Adrenal gland (tissue), 12 donors: ENCODE results near the gene PRKAR2A. TPM values are rescaled to one million over a fixed set of nuclear protein-coding genes. Genes with fewer than 3 reads are reported as not detected.
A peak's percentile ranks its signal among the peaks of the same experiment; 100 is the strongest.
"Not testable (repeated sequence)": the region's sequence is repeated elsewhere in the genome, so short reads cannot be mapped to it uniquely, and the experiment has no call there.

Experiments
- DNase-seq, 7 donors: peaks; one replicate each; pipeline ENCODE4 v3.0.0-alpha.2; 2019 to 2020
- H3K27ac ChIP-seq, 5 donors: fragments of 200-600 bp; sonication (generic) in 4 of 5; 1 replicate in 3 of 5; 2 replicates in 2 of 5; pipeline versions ENCODE4 v1.5.1 to v1.8.0; 2016 to 2020; ENCODE audit warnings: mild to moderate bottlenecking in 1 of 5
- H3K27me3 ChIP-seq: fragments of 200-600 bp; 2 replicates; pipeline ENCODE4 v1.8.0; 2021
- H3K36me3 ChIP-seq, 2 donors: fragments of 200-600 bp; replicated peaks in 1 of 2; 1 replicate in 1 of 2; 2 replicates in 1 of 2; pipeline versions ENCODE4 v1.5.1 to v1.8.0; 2018 to 2022
- H3K4me1 ChIP-seq, 2 donors: fragments of 200-600 bp; replicated peaks in 1 of 2; 1 replicate in 1 of 2; 2 replicates in 1 of 2; pipeline versions ENCODE4 v1.5.1 to v1.8.0; 2018 to 2021
- H3K4me3 ChIP-seq, 4 donors: fragments of 200-600 bp; sonication (generic) in 3 of 4; one replicate each; pipeline ENCODE4 v1.5.1; 2016 to 2018
- H3K9me3 ChIP-seq, 3 donors: fragments of 200-600 bp; sonication (generic) in 1 of 3; replicated peaks in 1 of 3; 1 replicate in 2 of 3; 2 replicates in 1 of 3; pipeline versions ENCODE4 v1.5.1 to v1.8.0; 2016 to 2021
- CTCF ChIP-seq, 6 experiments: fragments of 450-650 bp in 4 of 6; fragments of 200-600 bp in 2 of 6; sonication (generic) in 1 of 6; IDR thresholded peaks; 1 replicate in 5 of 6; 2 replicates in 1 of 6; pipeline versions ENCODE4 v1.5.1 to v1.8.0; 2016 to 2021; ENCODE audit warnings: antibody characterized with exemption in 6 of 6, mild to moderate bottlenecking in 2 of 6, moderate library complexity in 1 of 6
- POLR2A ChIP-seq, 2 donors: fragments of 450-650 bp; IDR thresholded peaks; one replicate each; pipeline ENCODE4 v1.6.1; 2017; ENCODE audit warnings: antibody characterized with exemption in 2 of 2, mild to moderate bottlenecking in 2 of 2, moderate library complexity in 1 of 2
- WGBS, 4 donors: extraction: QIAGEN DNeasy Blood & Tissue Kit in 2 of 4; methylation state at CpG; one replicate each; pipeline versions ENCODE4 v1.1.5 to v1.1.7; 2013 to 2017; 5-methylcytosine and 5-hydroxymethylcytosine counted together
- intact Hi-C, 2 donors: fragments of 100-400 bp; cut with DNase I; formaldehyde crosslinking; loops; one replicate each; pipeline versions ENCODE4 v1.14.1 to v1.15.0; 2022 to 2023
- polyA plus RNA-seq, 3 donors: library from polyadenylated mRNA; stranded (reverse); fragments of 200-250 nt in 2 of 3; fragments of 350-450 nt in 1 of 3; fragmentation: Illumina TruSeq in 1 of 3; extraction: RNeasy Lipid Tissue Mini Kit (QIAGEN cat#74804) in 1 of 3; gene quantifications; one replicate each; pipeline ENCODE4 v1.2.3, GENCODE V29; 2013 to 2014
- total RNA-seq, 9 donors: library from RNA; depleted of rRNA in 4 of 9; stranded (reverse); fragments of >200 nt in 4 of 9; fragments of 120-200 nt in 1 of 9; fragmentation: NEBNext Ultra II Directional in 1 of 9; extraction: Animal tissue kit (Norgen Biotek cat#: 25700) in 1 of 9; gene quantifications; one replicate each; pipeline versions ENCODE4 v1.1.0 to v1.2.4, GENCODE V29; 2013 to 2023
- donor health status: healthy with polysubstance abuse.
- donor health status: Bipolar disorder and iron deficiency.
- donor health status: DM: yes; HTN: yes; CAD: no.
- donor health status: DM: no; HTN: no; CAD: no.
- donor health status: DM: no; HTN: no; CAD: no.
- donor health status: DM: yes; HTN: yes; CAD: no.

Gene PRKAR2A
- total and polyA plus RNA-seq, 12 donors: 8.4 to 177 (median 48.7) TPM

- WGBS, 4 donors: 49 to 71% (median 64%) methylated on average over 4 of the region's 4 CpGs
- TF ChIP-seq POLR2A (IDR thresholded peaks at IDR 0.05): no peak
- no peak for TF ChIP-seq CTCF (IDR thresholded peaks at IDR 0.05)
- H3K27ac ChIP-seq: peak overlapping the region in 2 of 5 donors; percentile 43 to 70
- H3K27me3 ChIP-seq: no peaks in the 10 kb centered on the region
- intact Hi-C loops: no loop called here
- peaks cover 0 to 25% of the 10 kb centered on the region in 2 donors for H3K36me3 ChIP-seq
- peaks cover 0 to 36% of the 10 kb centered on the region in 2 donors for H3K4me1 ChIP-seq
- H3K4me3 ChIP-seq: no peak overlapping the region
- DNase-seq: no peak
- H3K9me3 ChIP-seq: no peaks in the 10 kb centered on the region
Measured at GRCh38 chr3:48747706-48748105, 100.0 kb downstream of the PRKAR2A start.

- Histone ChIP-seq H3K9me3 (no peaks in the 10 kb centered on the region), H3K27ac (peak overlapping the region in 2 of 5 donors; percentile 48 to 70), H3K27me3 (no peaks in the 10 kb centered on the region), H3K4me1 (peaks cover 0 to 36% of the 10 kb centered on the region in 2 donors), H3K36me3 (peaks cover 0 to 23% of the 10 kb centered on the region in 2 donors), H3K4me3 (no peak overlapping the region)
- WGBS, 4 donors: 49 to 60% (median 53%) methylated on average over 4 of the region's 4 CpGs
- no peak for DNase-seq
- TF ChIP-seq CTCF (IDR thresholded peaks at IDR 0.05): no peak
- intact Hi-C loops: no loop called here
Measured at GRCh38 chr3:48747015-48747615, 100.6 kb downstream of the PRKAR2A start.

GRCh38 chr3:48743773-48744172 is 103.9 kb downstream of the PRKAR2A start:
- intact Hi-C loops: no loop called here
- H3K4me1 ChIP-seq: peaks cover 18 to 50% of the 10 kb centered on the region in 2 donors
- H3K27ac ChIP-seq: no peak overlapping the region
- TF ChIP-seq CTCF (IDR thresholded peaks at IDR 0.05): no peak
- TF ChIP-seq POLR2A (IDR thresholded peaks at IDR 0.05): no peak
- no peak overlapping the region for H3K4me3 ChIP-seq
- peaks cover 0 to under 1% of the 10 kb centered on the region in 2 donors for H3K36me3 ChIP-seq
- H3K9me3 ChIP-seq: no peaks in the 10 kb centered on the region
- no peaks in the 10 kb centered on the region for H3K27me3 ChIP-seq
- 87 to 95% (median 89%) methylated on average over 7 of the region's 7 CpGs for WGBS, 4 donors
- DNase-seq: no peak

GRCh38 chr3:48741226-48741625 is 106.4 kb downstream of the PRKAR2A start:
- DNase-seq, H3K36me3 ChIP-seq, H3K9me3 ChIP-seq, H3K4me3 ChIP-seq, H3K27me3 ChIP-seq, intact Hi-C loops: not testable (repeated sequence)
- Histone ChIP-seq H3K27ac (peak overlapping the region in 3 of 5 donors; percentile 69 to 82 (median 78)), H3K4me1 (peaks cover 18 to 49% of the 10 kb centered on the region in 2 donors)
- WGBS, 4 donors: 91 to 98% (median 96%) methylated on average over 6 to 10 of the region's 10 CpGs
